ENCODE data around the gene BABAM2.

The BABAM2 gene

GRCh38 chr2:28298406-28298805, 407.9 kb downstream of the BABAM2 start:
- no peak for TF ChIP-seq POLR2A (IDR thresholded peaks at IDR 0.05; ENCODE audit: extremely low read depth, insufficient read length)
- no peak for TF ChIP-seq MYC (IDR thresholded peaks at IDR 0.05; ENCODE audit: low read depth, low read length)
- no peak for TF ChIP-seq CTCF (IDR thresholded peaks at IDR 0.05; ENCODE audit: low read depth, low read length)
- TF ChIP-seq, protein P1, sequence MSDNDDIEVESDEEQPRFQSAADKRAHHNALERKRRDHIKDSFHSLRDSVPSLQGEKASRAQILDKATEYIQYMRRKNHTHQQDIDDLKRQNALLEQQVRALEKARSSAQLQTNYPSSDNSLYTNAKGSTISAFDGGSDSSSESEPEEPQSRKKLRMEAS (IDR thresholded peaks at IDR 0.05; ENCODE audit: low read depth, low read length), result no peak
- H3K4me3 ChIP-seq (ENCODE audit: low read depth, low read length), result no peak overlapping the region
- DNase-seq (ENCODE audit: low read depth), result no peak

GRCh38 chr2:28300485-28301341, 410.2 kb downstream of the BABAM2 start:
- H3K4me3 ChIP-seq (ENCODE audit: low read depth, low read length), result no peak overlapping the region
- DNase-seq (ENCODE audit: low read depth), result no peak
- TF ChIP-seq, protein P1 (IDR thresholded peaks at IDR 0.05; ENCODE audit: low read depth, low read length), result no peak
- no peak for TF ChIP-seq CTCF (IDR thresholded peaks at IDR 0.05; ENCODE audit: low read depth, low read length)
- TF ChIP-seq POLR2A (IDR thresholded peaks at IDR 0.05; ENCODE audit: extremely low read depth, insufficient read length), result no peak
- TF ChIP-seq MYC (IDR thresholded peaks at IDR 0.05; ENCODE audit: low read depth, low read length), result no peak

DNA sequence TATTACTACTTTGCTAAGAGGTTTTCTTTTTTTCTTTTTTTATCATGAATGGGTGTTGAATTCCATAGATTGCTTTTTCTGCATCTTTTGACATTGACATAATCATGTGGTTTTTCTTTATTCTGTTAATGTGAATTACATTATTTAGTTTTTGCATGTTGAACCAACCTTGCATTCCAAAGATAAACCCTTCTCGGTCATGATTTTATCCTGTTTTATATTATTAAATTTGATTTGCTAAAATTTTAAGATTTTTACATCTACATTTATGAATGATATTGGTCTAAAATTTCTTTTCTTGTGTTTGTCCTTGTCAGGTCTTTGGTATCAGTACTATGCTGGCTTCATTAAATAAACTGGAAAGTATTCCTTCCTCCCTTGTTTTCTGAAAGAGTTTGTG, 414.7 kb downstream of the BABAM2 start:
- no peak for DNase-seq (ENCODE audit: low read depth)
- no peak for TF ChIP-seq CTCF (IDR thresholded peaks at IDR 0.05; ENCODE audit: low read depth, low read length)
- no peak for TF ChIP-seq MYC (IDR thresholded peaks at IDR 0.05; ENCODE audit: low read depth, low read length)
- TF ChIP-seq POLR2A (IDR thresholded peaks at IDR 0.05; ENCODE audit: extremely low read depth, insufficient read length), result no peak
- TF ChIP-seq, protein P1 (IDR thresholded peaks at IDR 0.05; ENCODE audit: low read depth, low read length), result no peak
- H3K4me3 ChIP-seq (ENCODE audit: low read depth, low read length), result no peak overlapping the region

DNA sequence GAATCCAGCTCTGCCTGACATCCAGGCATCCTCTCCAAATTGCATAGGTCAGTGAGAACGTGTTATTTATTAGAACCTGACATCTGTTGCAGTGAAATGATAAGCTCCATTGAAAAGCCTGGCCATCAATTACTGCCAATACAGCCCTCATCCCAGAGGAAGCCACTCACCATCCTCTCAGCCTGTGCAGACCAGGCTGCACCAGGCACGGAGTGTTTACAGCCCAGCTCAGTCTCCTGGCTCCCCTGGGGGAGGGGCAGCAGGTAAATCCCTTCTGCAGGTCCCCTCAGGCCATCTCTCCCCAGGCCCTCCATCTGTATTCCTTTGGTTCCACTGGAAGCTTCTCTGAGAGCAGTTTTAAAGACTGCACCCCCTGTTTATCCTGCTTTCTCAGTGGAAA, 419.6 kb downstream of the BABAM2 start:
- no peak for DNase-seq (ENCODE audit: low read depth)
- H3K4me3 ChIP-seq (ENCODE audit: low read depth, low read length), result no peak overlapping the region
- TF ChIP-seq POLR2A (IDR thresholded peaks at IDR 0.05; ENCODE audit: extremely low read depth, insufficient read length) (no peak), CTCF (IDR thresholded peaks at IDR 0.05; ENCODE audit: low read depth, low read length) (no peak), MYC (IDR thresholded peaks at IDR 0.05; ENCODE audit: low read depth, low read length) (no peak)
- TF ChIP-seq, protein P1 (IDR thresholded peaks at IDR 0.05; ENCODE audit: low read depth, low read length), result no peak

DNA sequence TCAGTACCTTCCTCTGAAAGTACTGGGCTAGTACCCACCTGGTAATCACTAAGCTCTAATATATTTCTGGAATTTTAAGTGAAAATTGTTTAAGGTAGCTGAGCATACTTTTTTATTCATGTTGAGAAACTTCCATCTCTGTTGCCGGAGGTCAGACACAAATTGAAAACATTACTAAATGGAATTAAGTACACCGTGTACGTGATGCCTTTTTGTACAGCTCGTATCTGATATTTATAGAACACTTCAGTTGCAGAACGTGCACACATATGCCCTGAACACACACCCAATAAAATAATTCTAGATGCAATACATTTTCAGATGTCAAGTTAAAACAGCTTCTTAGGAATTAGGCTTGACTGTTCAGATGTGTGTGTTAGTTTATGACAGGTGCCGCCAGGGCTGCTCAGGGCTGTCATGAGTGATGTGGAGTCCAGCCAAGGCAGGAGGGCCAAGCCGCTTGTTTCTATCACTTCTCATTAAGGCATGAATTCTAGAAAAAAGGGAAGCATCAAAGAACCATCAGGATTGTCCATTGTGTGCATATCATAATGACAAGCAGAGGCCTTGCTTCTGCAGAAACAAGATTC, 421.2 kb downstream of the BABAM2 start:
- DNase-seq (ENCODE audit: low read depth), result no peak
- TF ChIP-seq CTCF (IDR thresholded peaks at IDR 0.05; ENCODE audit: low read depth, low read length) (no peak), POLR2A (IDR thresholded peaks at IDR 0.05; ENCODE audit: extremely low read depth, insufficient read length) (no peak), MYC (IDR thresholded peaks at IDR 0.05; ENCODE audit: low read depth, low read length) (no peak)
- TF ChIP-seq, protein P1 (IDR thresholded peaks at IDR 0.05; ENCODE audit: low read depth, low read length), result no peak
- no peak overlapping the region for H3K4me3 ChIP-seq (ENCODE audit: low read depth, low read length)
